HEK293 (cell line): ENCODE results near the gene SURF1.

Experiments
- CTCF ChIA-PET: fragments of 350-600 bp; formaldehyde crosslinking; extraction: SDS; loops from one replicate; lab custom pipeline; 2021; ENCODE audit warnings: antibody characterized with exemption; lab: Yijun Ruan, JAX
- POLR2A ChIA-PET: fragments of 300-600 bp; formaldehyde crosslinking; extraction: SDS; loops from one replicate; lab custom pipeline; 2020; ENCODE audit warnings: antibody characterized with exemption, inconsistent platforms; lab: Yijun Ruan, JAX
- H3K27ac ChIP-seq: fragments of 200-500 bp; sonication (Bioruptor generic); 2 replicates; pipeline ENCODE4 v1.5.1; 2014; ENCODE audit warnings: low read depth, low read length, control low read depth, inconsistent platforms; ENCODE audit errors: extremely low read depth
- H3K36me3 ChIP-seq, 2 experiments: fragments of 200-500 bp in 1 of 2; sonication (Bioruptor generic) in 1 of 2; 1 replicate in 1 of 2; 2 replicates in 1 of 2; pipeline ENCODE4 v1.5.1; 2014 to 2017; ENCODE audit warnings: inconsistent platforms in 2 of 2, low read length in 2 of 2; ENCODE audit not compliant: control insufficient read depth in 2 of 2, insufficient read depth in 1 of 2
- H3K4me1 ChIP-seq: fragments of 200-500 bp; sonication (Bioruptor generic); 2 replicates; pipeline ENCODE4 v1.5.1; 2014; ENCODE audit warnings: mild to moderate bottlenecking, low read length, inconsistent platforms; ENCODE audit not compliant: control insufficient read depth, insufficient read depth
- H3K4me3 ChIP-seq: 2 replicates; pipeline ENCODE4 v1.5.1; 2011; ENCODE audit warnings: low read depth, mild to moderate bottlenecking, control low read depth, low read length, moderate library complexity
- H3K9me3 ChIP-seq: fragments of 200-500 bp; sonication (Bioruptor generic); 2 replicates; pipeline ENCODE4 v1.5.1; 2014; ENCODE audit warnings: low read depth, low read length, inconsistent platforms; ENCODE audit not compliant: control insufficient read depth, insufficient read depth
- GLIS1 ChIP-seq: fragments of 450-650 bp; formaldehyde crosslinking; IDR thresholded peaks from 2 replicates; pipeline ENCODE4 v1.5.1; 2016; ENCODE audit warnings: missing biosample characterization, missing genetic modification characterization
- HOXA7 ChIP-seq: sonication (generic); formaldehyde crosslinking; IDR thresholded peaks from 2 replicates; pipeline ENCODE4 v1.8.1; 2022; ENCODE audit warnings: missing genetic modification reagents, borderline replicate concordance
- KLF1 ChIP-seq: fragments of 450-650 bp; formaldehyde crosslinking; IDR thresholded peaks from 2 replicates; pipeline ENCODE4 v1.5.1; 2016; ENCODE audit warnings: missing biosample characterization, missing genetic modification characterization
- KLF9 ChIP-seq: fragments of 450-650 bp; formaldehyde crosslinking; IDR thresholded peaks from 2 replicates; pipeline ENCODE4 v1.5.1; 2016; ENCODE audit warnings: missing biosample characterization, missing genetic modification characterization, low read depth
- OVOL3 ChIP-seq: fragments of 450-650 bp; formaldehyde crosslinking; IDR thresholded peaks from 2 replicates; pipeline ENCODE4 v1.5.1; 2016; ENCODE audit warnings: missing biosample characterization, missing genetic modification characterization
- SP3 ChIP-seq: fragments of 450-650 bp; formaldehyde crosslinking; IDR thresholded peaks from 2 replicates; pipeline ENCODE4 v1.5.1; 2016; ENCODE audit warnings: missing biosample characterization, missing genetic modification characterization
- TCF7L2 ChIP-seq: IDR thresholded peaks from 2 replicates; pipeline ENCODE4 v1.6.1; 2011; ENCODE audit warnings: low read depth, mild to moderate bottlenecking, inconsistent platforms, low read length, moderate library complexity, borderline replicate concordance
- YY1 ChIP-seq: fragments of 450-650 bp; formaldehyde crosslinking; IDR thresholded peaks from 2 replicates; pipeline ENCODE4 v1.5.1; 2018; ENCODE audit warnings: missing biosample characterization, missing genetic modification characterization
- YY2 ChIP-seq: fragments of 450-650 bp; formaldehyde crosslinking; IDR thresholded peaks from 2 replicates; pipeline ENCODE4 v1.5.1; 2016; ENCODE audit warnings: missing biosample characterization, missing genetic modification characterization
- ZEB2 ChIP-seq: fragments of 450-650 bp; formaldehyde crosslinking; IDR thresholded peaks from 2 replicates; pipeline ENCODE4 v1.5.1; 2016; ENCODE audit warnings: missing biosample characterization, missing genetic modification characterization
- ZFHX2 ChIP-seq: fragments of 450-650 bp; formaldehyde crosslinking; conservative IDR thresholded peaks from 2 replicates; pipeline ENCODE4 v1.5.1; 2016; ENCODE audit warnings: missing biosample characterization, missing genetic modification characterization
- ZNF112 ChIP-seq: fragments of 450-650 bp; formaldehyde crosslinking; IDR thresholded peaks from 2 replicates; pipeline ENCODE4 v1.5.0; 2017; ENCODE audit warnings: missing biosample characterization, missing genetic modification characterization
- ZNF184 ChIP-seq: fragments of 450-650 bp; IDR thresholded peaks from 2 replicates; pipeline ENCODE4 v1.5.1; 2018; ENCODE audit warnings: missing biosample characterization, mild to moderate bottlenecking, missing genetic modification characterization
- ZNF248 ChIP-seq: fragments of 450-650 bp; formaldehyde crosslinking; IDR thresholded peaks from 2 replicates; pipeline ENCODE4 v1.5.1; 2017; ENCODE audit warnings: missing biosample characterization, missing genetic modification characterization
- ZNF302 ChIP-seq: fragments of 450-650 bp; formaldehyde crosslinking; IDR thresholded peaks from 2 replicates; pipeline ENCODE4 v1.5.1; 2016; ENCODE audit warnings: missing biosample characterization, missing genetic modification characterization, low read depth
- ZNF311 ChIP-seq: fragments of 450-650 bp; formaldehyde crosslinking; IDR thresholded peaks from 2 replicates; pipeline ENCODE4 v1.5.1; 2017; ENCODE audit warnings: missing biosample characterization, missing genetic modification characterization, borderline replicate concordance
- ZNF394 ChIP-seq: fragments of 450-650 bp; formaldehyde crosslinking; IDR thresholded peaks from 2 replicates; pipeline ENCODE4 v1.5.1; 2016; ENCODE audit warnings: missing biosample characterization, missing genetic modification characterization, mild to moderate bottlenecking, moderate library complexity, borderline replicate concordance
- ZNF473 ChIP-seq: fragments of 450-650 bp; formaldehyde crosslinking; IDR thresholded peaks from 2 replicates; pipeline ENCODE4 v1.5.1; 2017; ENCODE audit warnings: missing biosample characterization, missing genetic modification characterization
- ZNF621 ChIP-seq: fragments of 450-650 bp; formaldehyde crosslinking; IDR thresholded peaks from 2 replicates; pipeline ENCODE4 v1.5.1; 2017; ENCODE audit warnings: missing biosample characterization, missing genetic modification characterization
- ZNF658 ChIP-seq: fragments of 450-650 bp; formaldehyde crosslinking; IDR thresholded peaks from 2 replicates; pipeline ENCODE4; 2016; ENCODE audit warnings: missing biosample characterization, missing genetic modification characterization
- ZNF670 ChIP-seq: fragments of 450-650 bp; formaldehyde crosslinking; IDR thresholded peaks from 2 replicates; pipeline ENCODE4 v1.5.1; 2016; ENCODE audit warnings: missing biosample characterization, missing genetic modification characterization, low read depth
- ZNF747 ChIP-seq: fragments of 450-650 bp; formaldehyde crosslinking; IDR thresholded peaks from 2 replicates; pipeline ENCODE4 v1.5.1; 2016; ENCODE audit warnings: missing biosample characterization, missing genetic modification characterization
- ZNF785 ChIP-seq: fragments of 450-650 bp; formaldehyde crosslinking; IDR thresholded peaks from 2 replicates; pipeline ENCODE4 v1.5.1; 2016; ENCODE audit warnings: missing biosample characterization, missing genetic modification characterization
- ZSCAN16 ChIP-seq: fragments of 450-650 bp; formaldehyde crosslinking; IDR thresholded peaks from 2 replicates; pipeline ENCODE4 v1.5.1; 2016; ENCODE audit warnings: missing biosample characterization, missing genetic modification characterization
- TF ChIP-seq, protein P1 (sequence below): fragments of 450-650 bp; formaldehyde crosslinking; IDR thresholded peaks from 2 replicates; pipeline ENCODE4 v1.5.1; 2016; ENCODE audit warnings: missing biosample characterization, missing genetic modification characterization
- TF ChIP-seq, protein P2 (sequence below): fragments of 450-650 bp; formaldehyde crosslinking; IDR thresholded peaks from 2 replicates; pipeline ENCODE4 v1.5.1; 2017; ENCODE audit warnings: missing biosample characterization, missing genetic modification characterization
- TF ChIP-seq, protein P3 (sequence below): fragments of 450-650 bp; formaldehyde crosslinking; IDR thresholded peaks from 2 replicates; pipeline ENCODE4 v1.5.1; 2016; ENCODE audit warnings: missing biosample characterization, missing genetic modification characterization
- TF ChIP-seq, protein P4 (sequence below): fragments of 450-650 bp; formaldehyde crosslinking; IDR thresholded peaks from 2 replicates; pipeline ENCODE4 v1.5.1; 2016; ENCODE audit warnings: missing biosample characterization, missing genetic modification characterization
- TF ChIP-seq, protein P5 (sequence below): fragments of 450-650 bp; IDR thresholded peaks from 2 replicates; pipeline ENCODE4 v1.5.1; 2018; ENCODE audit warnings: missing biosample characterization, missing genetic modification characterization

Gene SURF1

DNA sequence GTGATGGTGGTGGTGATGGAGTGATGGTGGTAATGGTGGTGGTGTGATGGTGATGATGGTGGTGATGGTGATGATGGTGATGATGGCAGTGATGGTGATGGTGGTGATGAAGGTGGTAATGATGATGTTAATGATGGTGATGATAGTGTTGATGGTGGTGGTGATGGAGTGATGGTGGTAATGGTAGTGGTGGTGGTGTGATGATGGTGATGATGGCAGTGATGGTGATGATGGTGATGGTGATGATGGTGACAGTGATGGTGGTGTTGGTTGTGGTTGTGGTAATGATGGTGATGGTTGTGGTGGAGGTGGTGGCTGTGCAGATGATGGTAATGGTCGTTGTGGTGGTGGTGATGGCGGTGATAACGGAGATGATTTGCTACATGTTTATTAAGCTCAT is 27.2 kb upstream of the SURF1 start:
- Histone ChIP-seq H3K27ac (no peak overlapping the region), H3K9me3 (no peaks in the 10 kb centered on the region), H3K4me3 (no peak overlapping the region), H3K36me3 (no peaks in the 10 kb centered on the region), H3K4me1 (peaks cover under 1% of the 10 kb centered on the region)
- POLR2A ChIA-PET, result interaction anchor here (1.0 kb wide), 1 partner anchor 76 kb away, joined by 3 read pairs; the partner anchor contains the start of gene CACFD1
- CTCF ChIA-PET, result interaction anchor here (0.7 kb wide), 1 partner anchor 106 kb away, joined by 3 read pairs; no protein-coding TSS in a partner anchor
- no peak for TF ChIP-seq ZFHX2 (tag by site-specific recombination)
- TF ChIP-seq OVOL3, result no peak
- TF ChIP-seq KLF1 (tag by site-specific recombination), result no peak
- TF ChIP-seq ZSCAN16 (tag by site-specific recombination), result 0 out of 2 replicates have a peak, but pooled peaks have one; percentile 32
- 0 out of 2 replicates have a peak, but pooled peaks have one; percentile 72 for TF ChIP-seq ZNF621 (tag by site-specific recombination)
- TF ChIP-seq TCF7L2, result no peak
- TF ChIP-seq SP3, result no peak
- TF ChIP-seq ZNF311 (tag by site-specific recombination), result peak; percentile 96; the same call in 1 of the 2 replicates
- TF ChIP-seq, protein P1, sequence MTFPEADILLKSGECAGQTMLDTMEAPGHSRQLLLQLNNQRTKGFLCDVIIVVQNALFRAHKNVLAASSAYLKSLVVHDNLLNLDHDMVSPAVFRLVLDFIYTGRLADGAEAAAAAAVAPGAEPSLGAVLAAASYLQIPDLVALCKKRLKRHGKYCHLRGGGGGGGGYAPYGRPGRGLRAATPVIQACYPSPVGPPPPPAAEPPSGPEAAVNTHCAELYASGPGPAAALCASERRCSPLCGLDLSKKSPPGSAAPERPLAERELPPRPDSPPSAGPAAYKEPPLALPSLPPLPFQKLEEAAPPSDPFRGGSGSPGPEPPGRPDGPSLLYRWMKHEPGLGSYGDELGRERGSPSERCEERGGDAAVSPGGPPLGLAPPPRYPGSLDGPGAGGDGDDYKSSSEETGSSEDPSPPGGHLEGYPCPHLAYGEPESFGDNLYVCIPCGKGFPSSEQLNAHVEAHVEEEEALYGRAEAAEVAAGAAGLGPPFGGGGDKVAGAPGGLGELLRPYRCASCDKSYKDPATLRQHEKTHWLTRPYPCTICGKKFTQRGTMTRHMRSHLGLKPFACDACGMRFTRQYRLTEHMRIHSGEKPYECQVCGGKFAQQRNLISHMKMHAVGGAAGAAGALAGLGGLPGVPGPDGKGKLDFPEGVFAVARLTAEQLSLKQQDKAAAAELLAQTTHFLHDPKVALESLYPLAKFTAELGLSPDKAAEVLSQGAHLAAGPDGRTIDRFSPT (tag by site-specific recombination), result 0 out of 2 replicates have a peak, but pooled peaks have one; percentile 24
- TF ChIP-seq HOXA7 (CRISPR knock-in tag), result no peak
- TF ChIP-seq, protein P2, sequence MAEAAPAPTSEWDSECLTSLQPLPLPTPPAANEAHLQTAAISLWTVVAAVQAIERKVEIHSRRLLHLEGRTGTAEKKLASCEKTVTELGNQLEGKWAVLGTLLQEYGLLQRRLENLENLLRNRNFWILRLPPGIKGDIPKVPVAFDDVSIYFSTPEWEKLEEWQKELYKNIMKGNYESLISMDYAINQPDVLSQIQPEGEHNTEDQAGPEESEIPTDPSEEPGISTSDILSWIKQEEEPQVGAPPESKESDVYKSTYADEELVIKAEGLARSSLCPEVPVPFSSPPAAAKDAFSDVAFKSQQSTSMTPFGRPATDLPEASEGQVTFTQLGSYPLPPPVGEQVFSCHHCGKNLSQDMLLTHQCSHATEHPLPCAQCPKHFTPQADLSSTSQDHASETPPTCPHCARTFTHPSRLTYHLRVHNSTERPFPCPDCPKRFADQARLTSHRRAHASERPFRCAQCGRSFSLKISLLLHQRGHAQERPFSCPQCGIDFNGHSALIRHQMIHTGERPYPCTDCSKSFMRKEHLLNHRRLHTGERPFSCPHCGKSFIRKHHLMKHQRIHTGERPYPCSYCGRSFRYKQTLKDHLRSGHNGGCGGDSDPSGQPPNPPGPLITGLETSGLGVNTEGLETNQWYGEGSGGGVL (tag by site-specific recombination), result peak; percentile 23; the same call in 1 of the 2 replicates
- TF ChIP-seq ZNF394 (tag by site-specific recombination), result no peak
- TF ChIP-seq ZNF785 (tag by site-specific recombination), result 0 out of 2 replicates have a peak, but pooled peaks have one; percentile 42
- TF ChIP-seq, protein P3, sequence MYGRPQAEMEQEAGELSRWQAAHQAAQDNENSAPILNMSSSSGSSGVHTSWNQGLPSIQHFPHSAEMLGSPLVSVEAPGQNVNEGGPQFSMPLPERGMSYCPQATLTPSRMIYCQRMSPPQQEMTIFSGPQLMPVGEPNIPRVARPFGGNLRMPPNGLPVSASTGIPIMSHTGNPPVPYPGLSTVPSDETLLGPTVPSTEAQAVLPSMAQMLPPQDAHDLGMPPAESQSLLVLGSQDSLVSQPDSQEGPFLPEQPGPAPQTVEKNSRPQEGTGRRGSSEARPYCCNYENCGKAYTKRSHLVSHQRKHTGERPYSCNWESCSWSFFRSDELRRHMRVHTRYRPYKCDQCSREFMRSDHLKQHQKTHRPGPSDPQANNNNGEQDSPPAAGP (tag by site-specific recombination), result no peak
- TF ChIP-seq, protein P4, sequence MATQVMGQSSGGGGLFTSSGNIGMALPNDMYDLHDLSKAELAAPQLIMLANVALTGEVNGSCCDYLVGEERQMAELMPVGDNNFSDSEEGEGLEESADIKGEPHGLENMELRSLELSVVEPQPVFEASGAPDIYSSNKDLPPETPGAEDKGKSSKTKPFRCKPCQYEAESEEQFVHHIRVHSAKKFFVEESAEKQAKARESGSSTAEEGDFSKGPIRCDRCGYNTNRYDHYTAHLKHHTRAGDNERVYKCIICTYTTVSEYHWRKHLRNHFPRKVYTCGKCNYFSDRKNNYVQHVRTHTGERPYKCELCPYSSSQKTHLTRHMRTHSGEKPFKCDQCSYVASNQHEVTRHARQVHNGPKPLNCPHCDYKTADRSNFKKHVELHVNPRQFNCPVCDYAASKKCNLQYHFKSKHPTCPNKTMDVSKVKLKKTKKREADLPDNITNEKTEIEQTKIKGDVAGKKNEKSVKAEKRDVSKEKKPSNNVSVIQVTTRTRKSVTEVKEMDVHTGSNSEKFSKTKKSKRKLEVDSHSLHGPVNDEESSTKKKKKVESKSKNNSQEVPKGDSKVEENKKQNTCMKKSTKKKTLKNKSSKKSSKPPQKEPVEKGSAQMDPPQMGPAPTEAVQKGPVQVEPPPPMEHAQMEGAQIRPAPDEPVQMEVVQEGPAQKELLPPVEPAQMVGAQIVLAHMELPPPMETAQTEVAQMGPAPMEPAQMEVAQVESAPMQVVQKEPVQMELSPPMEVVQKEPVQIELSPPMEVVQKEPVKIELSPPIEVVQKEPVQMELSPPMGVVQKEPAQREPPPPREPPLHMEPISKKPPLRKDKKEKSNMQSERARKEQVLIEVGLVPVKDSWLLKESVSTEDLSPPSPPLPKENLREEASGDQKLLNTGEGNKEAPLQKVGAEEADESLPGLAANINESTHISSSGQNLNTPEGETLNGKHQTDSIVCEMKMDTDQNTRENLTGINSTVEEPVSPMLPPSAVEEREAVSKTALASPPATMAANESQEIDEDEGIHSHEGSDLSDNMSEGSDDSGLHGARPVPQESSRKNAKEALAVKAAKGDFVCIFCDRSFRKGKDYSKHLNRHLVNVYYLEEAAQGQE (tag by site-specific recombination), result no peak
- no peak for TF ChIP-seq ZEB2 (tag by site-specific recombination)
- no peak for TF ChIP-seq ZNF184 (tag by site-specific recombination)
- no peak; the same call in 1 of the 2 replicates for TF ChIP-seq YY1 (tag by site-specific recombination)
- TF ChIP-seq ZNF670 (tag by site-specific recombination), result 0 out of 2 replicates have a peak, but pooled peaks have one; percentile 68
- 0 out of 2 replicates have a peak, but pooled peaks have one; percentile 69 for TF ChIP-seq ZNF747 (tag by site-specific recombination)
- TF ChIP-seq ZNF302 (tag by site-specific recombination), result 0 out of 2 replicates have a peak, but pooled peaks have one; percentile 16
- peak; percentile 61; the same call in 1 of the 2 replicates for TF ChIP-seq ZNF112
- TF ChIP-seq KLF9 (tag by site-specific recombination), result no peak
- TF ChIP-seq ZNF248 (tag by site-specific recombination), result peak; percentile 70; the same call in 1 of the 2 replicates
- peak; percentile 52; the same call in 1 of the 2 replicates for TF ChIP-seq YY2 (tag by site-specific recombination)
- TF ChIP-seq ZNF658 (tag by site-specific recombination), result peak; percentile 48; the same call in 1 of the 2 replicates
- TF ChIP-seq GLIS1 (tag by site-specific recombination), result no peak
- TF ChIP-seq ZNF473, result peak; percentile 79; the same call in 1 of the 2 replicates
- TF ChIP-seq, protein P5, sequence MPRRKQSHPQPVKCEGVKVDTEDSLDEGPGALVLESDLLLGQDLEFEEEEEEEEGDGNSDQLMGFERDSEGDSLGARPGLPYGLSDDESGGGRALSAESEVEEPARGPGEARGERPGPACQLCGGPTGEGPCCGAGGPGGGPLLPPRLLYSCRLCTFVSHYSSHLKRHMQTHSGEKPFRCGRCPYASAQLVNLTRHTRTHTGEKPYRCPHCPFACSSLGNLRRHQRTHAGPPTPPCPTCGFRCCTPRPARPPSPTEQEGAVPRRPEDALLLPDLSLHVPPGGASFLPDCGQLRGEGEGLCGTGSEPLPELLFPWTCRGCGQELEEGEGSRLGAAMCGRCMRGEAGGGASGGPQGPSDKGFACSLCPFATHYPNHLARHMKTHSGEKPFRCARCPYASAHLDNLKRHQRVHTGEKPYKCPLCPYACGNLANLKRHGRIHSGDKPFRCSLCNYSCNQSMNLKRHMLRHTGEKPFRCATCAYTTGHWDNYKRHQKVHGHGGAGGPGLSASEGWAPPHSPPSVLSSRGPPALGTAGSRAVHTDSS (tag by site-specific recombination), result peak; percentile 94
